ENCODE results near the gene RHCE. TPM values are rescaled to one million over a fixed set of nuclear protein-coding genes. Genes with fewer than 3 reads are reported as not detected.
"Not testable (repeated sequence)": the region's sequence is repeated elsewhere in the genome, so short reads cannot be mapped to it uniquely, and the experiment has no call there.

RHCE gene
- total and polyA plus RNA-seq, 2 of the 8 experiments (the other 6 are each of a cell fraction or from before 2014, with no cell fraction given) = 0.23 to 0.50 TPM

GRCh38 chr1:25423206-25423605 lies 2.6 kb upstream of the RHCE start:
- POLR2A ChIA-PET (ENCODE audit: partially characterized antibody); H3K9ac ChIP-seq (replicated peaks in 1 of 4; ENCODE audit: extremely low read depth in 1 of 4, low read depth in 3 of 4, low read length in 3 of 4); H3K4ac ChIP-seq (replicated peaks; ENCODE audit: insufficient read length, low read depth, low read length); H2BK5ac ChIP-seq (ENCODE audit: low read depth, low read length); H3K4me3 ChIP-seq (ENCODE audit: extremely low read depth in 1 of 4, insufficient read depth in 2 of 4, low read depth in 3 of 4, low read length in 4 of 4); H2AK5ac ChIP-seq (ENCODE audit: low read depth, low read length); H3K36me3 ChIP-seq (ENCODE audit: control insufficient read depth in 2 of 4, insufficient read depth in 4 of 4, low read length in 3 of 4); H4K20me1 ChIP-seq (replicated peaks in 1 of 2; ENCODE audit: control insufficient read depth in 1 of 2, insufficient read depth in 2 of 2, low read length in 2 of 2); H3K27ac ChIP-seq (ENCODE audit: low read depth, low read length); H2BK20ac ChIP-seq (ENCODE audit: low read length); H3K79me2 ChIP-seq (ENCODE audit: control insufficient read depth in 1 of 2, insufficient read depth in 2 of 2, low read length in 2 of 2); H4K8ac ChIP-seq (ENCODE audit: extremely low read depth, insufficient read depth, low read length); H3K23me2 ChIP-seq (ENCODE audit: low read depth, low read length); H2BK12ac ChIP-seq (ENCODE audit: low read depth, low read length); H2AFZ ChIP-seq (ENCODE audit: low read length); H4K91ac ChIP-seq (replicated peaks; ENCODE audit: insufficient read length, low read length); H3K79me1 ChIP-seq (ENCODE audit: low read depth, low read length); H3K4me2 ChIP-seq (ENCODE audit: insufficient read depth in 1 of 2, low read depth in 2 of 2, low read length in 2 of 2); H3K23ac ChIP-seq (ENCODE audit: insufficient read length); FAIRE-seq; H3K56ac ChIP-seq (replicated peaks; ENCODE audit: insufficient read length, low read depth, low read length); H4K5ac ChIP-seq (ENCODE audit: insufficient read length, low read depth, low read length); H2BK120ac ChIP-seq (replicated peaks; ENCODE audit: low read depth, low read length); H3K4me1 ChIP-seq (replicated peaks in 1 of 4; ENCODE audit: control insufficient read depth in 3 of 4, insufficient read depth in 4 of 4, low read length in 3 of 4); H3K14ac ChIP-seq (ENCODE audit: insufficient read length); CTCF ChIA-PET (ENCODE audit: partially characterized antibody); H3K9me3 ChIP-seq (ENCODE audit: insufficient read depth in 2 of 2, low read depth in 1 of 2, low read length in 1 of 2); H2BK15ac ChIP-seq (ENCODE audit: low read length); H3K27me3 ChIP-seq (replicated peaks in 1 of 4; ENCODE audit: control insufficient read depth in 3 of 4, extremely low read depth in 1 of 4, insufficient read depth in 3 of 4, low read length in 3 of 4); H3K18ac ChIP-seq (ENCODE audit: extremely low read depth, low read length): not testable (repeated sequence)
- peak in 1 of 2 experiments; percentile 42 for DNase-seq (ENCODE audit: low read depth in 1 of 2, low spot score in 2 of 2)
- 89% methylated on average over 6 of the region's 6 CpGs; no CpG with 5 or more reads in 1 of the 2 experiments for WGBS, 2 experiments (ENCODE audit: extremely low coverage in 1 of 2, insufficient coverage in 1 of 2, insufficient read length in 1 of 2, insufficient replicate concordance in 2 of 2, low coverage in 1 of 2, low lambda C conversion rate in 2 of 2, missing lambda C conversion rate in 1 of 2)

GRCh38 chr1:25419339-25419738 lies 1.3 kb downstream of the RHCE start:
- H4K20me1 ChIP-seq (replicated peaks in 1 of 2; ENCODE audit: control insufficient read depth in 1 of 2, insufficient read depth in 2 of 2, low read length in 2 of 2); H3K27me3 ChIP-seq (replicated peaks in 1 of 4; ENCODE audit: control insufficient read depth in 3 of 4, extremely low read depth in 1 of 4, insufficient read depth in 3 of 4, low read length in 3 of 4); H3K27ac ChIP-seq (ENCODE audit: low read depth, low read length); H3K4ac ChIP-seq (replicated peaks; ENCODE audit: insufficient read length, low read depth, low read length); CTCF ChIA-PET (ENCODE audit: partially characterized antibody); H4K91ac ChIP-seq (replicated peaks; ENCODE audit: insufficient read length, low read length); H3K9ac ChIP-seq (replicated peaks in 1 of 4; ENCODE audit: extremely low read depth in 1 of 4, low read depth in 3 of 4, low read length in 3 of 4); H2BK120ac ChIP-seq (replicated peaks; ENCODE audit: low read depth, low read length); H3K79me1 ChIP-seq (ENCODE audit: low read depth, low read length); H3K4me3 ChIP-seq (ENCODE audit: extremely low read depth in 1 of 4, insufficient read depth in 2 of 4, low read depth in 3 of 4, low read length in 4 of 4); H3K23me2 ChIP-seq (ENCODE audit: low read depth, low read length); H2AFZ ChIP-seq (ENCODE audit: low read length); DNase-seq (ENCODE audit: low read depth in 1 of 2, low spot score in 2 of 2); H2BK15ac ChIP-seq (ENCODE audit: low read length); POLR2A ChIA-PET (ENCODE audit: partially characterized antibody); H3K4me1 ChIP-seq (replicated peaks in 1 of 4; ENCODE audit: control insufficient read depth in 3 of 4, insufficient read depth in 4 of 4, low read length in 3 of 4); H3K18ac ChIP-seq (ENCODE audit: extremely low read depth, low read length); H2BK20ac ChIP-seq (ENCODE audit: low read length); FAIRE-seq; H3K56ac ChIP-seq (replicated peaks; ENCODE audit: insufficient read length, low read depth, low read length); H4K8ac ChIP-seq (ENCODE audit: extremely low read depth, insufficient read depth, low read length); H4K5ac ChIP-seq (ENCODE audit: insufficient read length, low read depth, low read length); H2BK5ac ChIP-seq (ENCODE audit: low read depth, low read length); H2BK12ac ChIP-seq (ENCODE audit: low read depth, low read length); H3K36me3 ChIP-seq (ENCODE audit: control insufficient read depth in 2 of 4, insufficient read depth in 4 of 4, low read length in 3 of 4); H3K4me2 ChIP-seq (ENCODE audit: insufficient read depth in 1 of 2, low read depth in 2 of 2, low read length in 2 of 2); H2AK5ac ChIP-seq (ENCODE audit: low read depth, low read length); H3K9me3 ChIP-seq (ENCODE audit: insufficient read depth in 2 of 2, low read depth in 1 of 2, low read length in 1 of 2); H3K14ac ChIP-seq (ENCODE audit: insufficient read length); H3K79me2 ChIP-seq (ENCODE audit: control insufficient read depth in 1 of 2, insufficient read depth in 2 of 2, low read length in 2 of 2); H3K23ac ChIP-seq (ENCODE audit: insufficient read length): not testable (repeated sequence)
- WGBS, 2 experiments (ENCODE audit: extremely low coverage in 1 of 2, insufficient coverage in 1 of 2, insufficient read length in 1 of 2, insufficient replicate concordance in 2 of 2, low coverage in 1 of 2, low lambda C conversion rate in 2 of 2, missing lambda C conversion rate in 1 of 2) = 78% methylated on average over 1 of the region's 1 CpG; no CpG with 5 or more reads in 1 of the 2 experiments

Measured in H1 (cell line).